HG03103 (cell line): ENCODE measurements around the gene SLC25A13.
A peak's percentile ranks its signal among the peaks of the same experiment; 100 is the strongest.
"Not testable (repeated sequence)": the region's sequence is repeated elsewhere in the genome, so short reads cannot be mapped to it uniquely, and the experiment has no call there.

ENCODE experiments used
- ATAC-seq: cut with Tn5 transposase; IDR thresholded peaks from one replicate; pipeline ENCODE4 v1.9.1; 2021; ENCODE audit warnings: low read depth; ENCODE audit not compliant: unreplicated experiment

The SLC25A13 gene

GRCh38 chr7:96303105-96303685, 18.7 kb downstream of the SLC25A13 start:
- no peak for ATAC-seq

GRCh38 chr7:96300986-96301385, 20.9 kb downstream of the SLC25A13 start:
- no peak for ATAC-seq

GRCh38 chr7:96300502-96300901, 21.4 kb downstream of the SLC25A13 start:
- ATAC-seq: no peak

GRCh38 chr7:96299496-96299895, 22.4 kb downstream of the SLC25A13 start:
- no peak for ATAC-seq

- no peak for ATAC-seq
Measured at GRCh38 chr7:96297876-96298275, 24.0 kb downstream of the SLC25A13 start.

- ATAC-seq: not testable (repeated sequence)
Measured at GRCh38 chr7:96297446-96297845, 24.5 kb downstream of the SLC25A13 start.

GRCh38 chr7:96293911-96294310, 28.0 kb downstream of the SLC25A13 start:
- not testable (repeated sequence) for ATAC-seq

- no peak for ATAC-seq
Measured at GRCh38 chr7:96287559-96287958, 34.3 kb downstream of the SLC25A13 start.

- no peak for ATAC-seq
Measured at GRCh38 chr7:96287132-96287531, 34.8 kb downstream of the SLC25A13 start.

- ATAC-seq: peak; percentile 59
Measured at GRCh38 chr7:96285579-96285978, 36.3 kb downstream of the SLC25A13 start.

- peak; percentile 46 for ATAC-seq
Measured at GRCh38 chr7:96284835-96285234, 37.1 kb downstream of the SLC25A13 start.

GRCh38 chr7:96284240-96284639, 37.7 kb downstream of the SLC25A13 start:
- ATAC-seq: no peak

- ATAC-seq: no peak
Measured at GRCh38 chr7:96282835-96283234, 39.1 kb downstream of the SLC25A13 start.

GRCh38 chr7:96277921-96278320, 44.0 kb downstream of the SLC25A13 start:
- no peak for ATAC-seq

- no peak for ATAC-seq
Measured at GRCh38 chr7:96276019-96276418, 45.9 kb downstream of the SLC25A13 start.

GRCh38 chr7:96273716-96274115, 48.2 kb downstream of the SLC25A13 start:
- no peak for ATAC-seq

GRCh38 chr7:96269246-96269994, 52.5 kb downstream of the SLC25A13 start:
- no peak for ATAC-seq

- no peak for ATAC-seq
Measured at GRCh38 chr7:96266580-96266979, 55.3 kb downstream of the SLC25A13 start.

GRCh38 chr7:96266015-96266414, 55.9 kb downstream of the SLC25A13 start:
- no peak for ATAC-seq

- ATAC-seq: no peak
Measured at GRCh38 chr7:96253964-96254363, 67.9 kb downstream of the SLC25A13 start.

- no peak for ATAC-seq
Measured at GRCh38 chr7:96253441-96253840, 68.5 kb downstream of the SLC25A13 start.

- ATAC-seq: no peak
Measured at GRCh38 chr7:96250776-96251361, 71.0 kb downstream of the SLC25A13 start.
